GM12864 (cell line): ENCODE data around the gene RXRA.

ENCODE experiments used
- DNase-seq: peaks from one replicate; pipeline ENCODE4 v3.0.0-alpha.2; 2011; ENCODE audit warnings: low read depth
- H3K4me3 ChIP-seq: 2 replicates; pipeline ENCODE4 v1.5.1; 2011; ENCODE audit warnings: mild to moderate bottlenecking, low read depth, low read length, control low read depth
- CTCF ChIP-seq: IDR thresholded peaks from 2 replicates; pipeline ENCODE4 v1.5.1; 2011; ENCODE audit warnings: low read depth, mild to moderate bottlenecking, moderate library complexity, low read length, control low read depth, inconsistent platforms; ENCODE audit errors: missing control alignments

Gene RXRA

GRCh38 chr9:134432471-134432870, 106.2 kb downstream of the RXRA start:
- no peak for DNase-seq
- no peak for TF ChIP-seq CTCF

GRCh38 chr9:134433101-134433500, 106.8 kb downstream of the RXRA start:
- no peak for DNase-seq
- TF ChIP-seq CTCF, result no peak

More at GRCh38 chr9:134432471-134432870, 106.2 kb downstream of the RXRA start:
- no peak overlapping the region for H3K4me3 ChIP-seq

GRCh38 chr9:134433909-134434882, 107.9 kb downstream of the RXRA start:
- no peak for TF ChIP-seq CTCF
- H3K4me3 ChIP-seq, result no peak overlapping the region
- no peak for DNase-seq

More at GRCh38 chr9:134433101-134433500, 106.8 kb downstream of the RXRA start:
- H3K4me3 ChIP-seq, result no peak overlapping the region

GRCh38 chr9:134434894-134435506, 108.7 kb downstream of the RXRA start:
- TF ChIP-seq CTCF, result no peak
- no peak overlapping the region for H3K4me3 ChIP-seq
- no peak for DNase-seq

- no peak for DNase-seq
- TF ChIP-seq CTCF, result no peak
- H3K4me3 ChIP-seq, result no peak overlapping the region
These were observed 109.5 kb downstream of the RXRA start for GRCh38 chr9:134435550-134436378.

GRCh38 chr9:134436379-134436762, 110.1 kb downstream of the RXRA start:
- no peak for TF ChIP-seq CTCF
- H3K4me3 ChIP-seq, result no peak overlapping the region
- DNase-seq, result no peak
